Right lobe of liver (tissue), 6 donors: ENCODE results near the gene TMEM92. TPM values are rescaled to one million over a fixed set of nuclear protein-coding genes. Genes with fewer than 3 reads are reported as not detected.

Source experiments
- ATAC-seq, 4 donors: fragments of 200-7000 bp; cut with Tn5 transposase; one replicate each; pipeline ENCODE4 v1.9.1; 2020; ENCODE audit warnings: mild to moderate bottlenecking in 4 of 4, moderate library complexity in 4 of 4
- DNase-seq, 3 donors: peaks; one replicate each; pipeline ENCODE4 v3.0.0-alpha.2; 2020
- H3K27ac ChIP-seq, 3 donors: fragments of 200-600 bp; one replicate each; pipeline ENCODE4 v1.8.0; 2022
- H3K27me3 ChIP-seq, 2 donors: fragments of 200-600 bp; one replicate each; pipeline ENCODE4 v1.8.0; 2022
- H3K36me3 ChIP-seq, 4 donors: fragments of 200-600 bp; sonication (generic) in 1 of 4; one replicate each; pipeline versions ENCODE4 v1.5.1 to v1.8.0; 2017 to 2022; ENCODE audit warnings: control low read depth in 1 of 4
- H3K4me1 ChIP-seq, 4 donors: fragments of 200-600 bp; sonication (generic) in 1 of 4; one replicate each; pipeline versions ENCODE4 v1.5.1 to v1.8.0; 2017 to 2022; ENCODE audit warnings: control low read depth in 1 of 4
- H3K4me3 ChIP-seq, 3 donors: fragments of 200-600 bp; one replicate each; pipeline ENCODE4 v1.8.0; 2022
- H3K9me3 ChIP-seq, 4 donors: fragments of 200-600 bp; sonication (generic) in 1 of 4; one replicate each; pipeline versions ENCODE4 v1.5.1 to v1.8.0; 2017 to 2022; ENCODE audit warnings: control low read depth in 1 of 4
- POLR2A ChIP-seq: fragments of 450-650 bp; IDR thresholded peaks from one replicate; pipeline ENCODE4 v1.6.1; 2017; ENCODE audit warnings: antibody characterized with exemption, mild to moderate bottlenecking
- WGBS: methylation state at CpG from one replicate; pipeline ENCODE4 v1.1.6; 2018; ENCODE audit warnings: low coverage, low lambda C conversion rate; ENCODE audit not compliant: insufficient coverage; ENCODE audit errors: missing lambda C conversion rate; 5-methylcytosine and 5-hydroxymethylcytosine counted together
- intact Hi-C, 2 donors: fragments of 100-400 bp; cut with DNase I; formaldehyde crosslinking; loops; one replicate each; pipeline versions ENCODE4 v1.11.2 to v1.14.1; 2022
- total RNA-seq, 6 experiments: library from RNA; depleted of rRNA in 2 of 6; stranded (reverse); fragments of >200 nt in 2 of 6; fragmentation: NEBNext Ultra II Directional in 3 of 6; extraction: Animal tissue kit (Norgen Biotek cat#: 25700) in 3 of 6; gene quantifications; one replicate each; pipeline versions ENCODE4 v1.1.0 to v1.2.4, GENCODE V29; 2016 to 2023
- TF ChIP-seq, protein P1 (sequence below), 4 donors: fragments of 200-600 bp in 3 of 4; fragments of 450-650 bp in 1 of 4; IDR thresholded peaks; one replicate each; pipeline versions ENCODE4 v1.5.1 to v1.8.0; 2016 to 2022; ENCODE audit warnings: antibody characterized with exemption in 4 of 4, mild to moderate bottlenecking in 2 of 4
- donor health status: DM: no; HTN: yes; CAD: no.
- donor health status: DM: no; HTN: no; CAD: no.
- donor health status: DM: no; HTN: no; CAD: no.
- donor health status: DM: no; HTN: yes; CAD: no.
- donor health status: DM: no; HTN: yes; CAD: no.

The TMEM92 gene
- total RNA-seq, 6 experiments from 2014 or later: 1.5 to 20.0 (median 8.7) TPM

DNA sequence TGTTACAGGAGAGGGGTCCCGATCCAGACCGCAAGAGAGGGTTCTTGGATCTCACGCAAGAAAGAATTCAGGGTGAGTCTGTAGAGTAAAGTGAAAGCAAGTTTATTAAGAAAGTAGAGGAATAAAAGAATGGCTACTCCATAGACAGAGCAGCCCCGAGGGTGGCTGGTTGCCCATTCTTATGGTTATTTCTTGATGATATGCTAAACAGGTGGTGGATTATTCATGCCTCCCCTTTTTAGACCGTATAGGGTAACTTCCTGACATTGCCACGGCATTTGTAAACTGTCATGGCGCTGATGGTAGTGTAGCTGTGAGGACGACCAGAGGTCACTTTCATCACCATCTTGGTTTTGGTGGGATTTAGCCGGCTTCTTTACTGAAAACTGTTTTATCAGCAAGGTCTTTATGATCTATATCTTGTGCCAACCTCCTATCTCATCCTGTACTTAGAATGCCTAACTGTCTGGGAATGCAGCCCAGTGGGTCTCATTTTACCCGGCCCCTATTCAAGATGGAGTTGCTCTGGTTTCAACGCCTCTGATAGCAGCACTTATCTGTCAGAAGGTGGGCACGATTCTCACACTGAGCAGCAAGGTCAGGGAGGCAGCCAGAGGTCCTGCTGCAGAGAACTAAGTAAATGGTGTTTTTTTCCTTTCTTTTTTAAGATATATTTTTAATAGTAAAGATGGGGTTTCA, 45.2 kb downstream of the TMEM92 start:
- 75% methylated on average over 12 of the region's 12 CpGs for WGBS
- TF ChIP-seq, protein P1, sequence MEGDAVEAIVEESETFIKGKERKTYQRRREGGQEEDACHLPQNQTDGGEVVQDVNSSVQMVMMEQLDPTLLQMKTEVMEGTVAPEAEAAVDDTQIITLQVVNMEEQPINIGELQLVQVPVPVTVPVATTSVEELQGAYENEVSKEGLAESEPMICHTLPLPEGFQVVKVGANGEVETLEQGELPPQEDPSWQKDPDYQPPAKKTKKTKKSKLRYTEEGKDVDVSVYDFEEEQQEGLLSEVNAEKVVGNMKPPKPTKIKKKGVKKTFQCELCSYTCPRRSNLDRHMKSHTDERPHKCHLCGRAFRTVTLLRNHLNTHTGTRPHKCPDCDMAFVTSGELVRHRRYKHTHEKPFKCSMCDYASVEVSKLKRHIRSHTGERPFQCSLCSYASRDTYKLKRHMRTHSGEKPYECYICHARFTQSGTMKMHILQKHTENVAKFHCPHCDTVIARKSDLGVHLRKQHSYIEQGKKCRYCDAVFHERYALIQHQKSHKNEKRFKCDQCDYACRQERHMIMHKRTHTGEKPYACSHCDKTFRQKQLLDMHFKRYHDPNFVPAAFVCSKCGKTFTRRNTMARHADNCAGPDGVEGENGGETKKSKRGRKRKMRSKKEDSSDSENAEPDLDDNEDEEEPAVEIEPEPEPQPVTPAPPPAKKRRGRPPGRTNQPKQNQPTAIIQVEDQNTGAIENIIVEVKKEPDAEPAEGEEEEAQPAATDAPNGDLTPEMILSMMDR (IDR thresholded peaks at IDR 0.05): no peak
- no peak for TF ChIP-seq POLR2A
- no peak overlapping the region for H3K27ac ChIP-seq
- H3K27me3 ChIP-seq: no peaks in the 10 kb centered on the region
- H3K36me3 ChIP-seq: no peaks in the 10 kb centered on the region
- H3K9me3 ChIP-seq: no peaks in the 10 kb centered on the region
- ATAC-seq (no peak), DNase-seq (no peak)
- H3K4me1 ChIP-seq: no peaks in the 10 kb centered on the region
- intact Hi-C loops: no loop called here
- no peak overlapping the region for H3K4me3 ChIP-seq

DNA sequence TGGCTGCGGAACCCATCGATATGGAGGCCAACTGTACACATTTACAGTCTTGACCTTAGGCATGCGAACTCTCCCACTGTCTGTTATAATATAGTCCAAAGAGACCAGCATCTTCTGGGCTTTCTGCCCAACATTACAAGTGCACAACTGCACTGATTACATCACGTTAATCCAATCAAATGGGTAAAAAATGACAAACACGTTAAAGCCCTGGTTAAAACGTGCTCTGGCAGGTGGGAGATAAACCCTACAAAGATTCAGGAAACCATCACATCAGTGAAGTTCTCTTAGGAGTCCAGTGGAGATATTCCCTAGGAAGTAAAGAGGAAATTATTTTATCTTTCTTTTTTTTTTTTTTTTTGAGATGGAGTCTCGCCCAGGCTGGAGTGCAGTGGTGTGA, 48.0 kb downstream of the TMEM92 start:
- no peaks in the 10 kb centered on the region for H3K27me3 ChIP-seq
- WGBS: 68% methylated on average over 5 of the region's 7 CpGs
- intact Hi-C loops: no loop called here
- no peak overlapping the region for H3K27ac ChIP-seq
- no peaks in the 10 kb centered on the region for H3K36me3 ChIP-seq
- ATAC-seq (no peak), DNase-seq (no peak)
- H3K4me1 ChIP-seq: no peaks in the 10 kb centered on the region
- H3K9me3 ChIP-seq: no peaks in the 10 kb centered on the region
- H3K4me3 ChIP-seq: no peak overlapping the region
- no peak for TF ChIP-seq POLR2A
- TF ChIP-seq, protein P1 (IDR thresholded peaks at IDR 0.05): no peak

DNA sequence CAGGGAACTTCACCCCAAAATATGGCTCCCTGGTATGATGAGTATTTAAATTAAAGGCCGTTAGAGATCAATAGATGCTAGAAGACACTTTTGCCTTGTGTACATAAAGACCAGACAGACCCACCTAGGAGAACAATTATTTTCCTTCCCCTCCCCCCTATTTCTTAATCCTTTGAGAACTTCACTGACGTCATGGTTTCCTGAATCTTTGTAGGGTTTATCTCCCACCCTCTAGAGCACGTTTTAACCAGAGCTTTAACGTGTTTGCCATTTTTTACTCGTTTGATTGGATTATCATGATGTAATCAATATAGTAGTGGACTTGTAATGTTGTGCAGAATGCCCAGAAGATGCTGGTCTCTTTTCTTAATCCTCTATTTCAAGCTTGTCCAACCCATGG, 48.8 kb downstream of the TMEM92 start:
- TF ChIP-seq POLR2A: no peak
- Histone ChIP-seq H3K36me3 (no peaks in the 10 kb centered on the region), H3K9me3 (no peaks in the 10 kb centered on the region), H3K4me3 (no peak overlapping the region), H3K27ac (no peak overlapping the region), H3K4me1 (no peaks in the 10 kb centered on the region), H3K27me3 (no peaks in the 10 kb centered on the region)
- intact Hi-C loops: no loop called here
- ATAC-seq (no peak), DNase-seq (no peak)
- 50% methylated on average over 5 of the region's 5 CpGs for WGBS

DNA sequence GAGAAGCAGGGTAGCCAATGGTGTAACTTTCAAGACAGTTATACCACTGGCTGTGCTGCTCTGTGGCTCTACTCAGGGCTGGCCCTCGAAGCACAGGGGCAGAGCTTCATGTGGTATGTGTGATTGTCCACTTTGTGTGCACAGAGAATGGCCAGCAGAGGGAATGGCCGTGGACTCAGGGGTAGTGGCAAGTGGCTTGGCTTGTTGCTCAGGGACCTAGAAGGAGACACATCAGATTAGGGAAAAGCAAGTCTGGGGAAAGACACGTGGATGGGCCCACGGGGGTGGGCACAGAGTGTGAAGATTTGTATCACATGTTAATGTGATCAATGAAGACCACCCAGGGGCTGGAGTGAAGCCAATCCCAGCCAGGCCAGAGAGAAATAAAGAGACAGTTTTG, 51.6 kb downstream of the TMEM92 start:
- Histone ChIP-seq H3K4me1 (no peaks in the 10 kb centered on the region), H3K27me3 (no peaks in the 10 kb centered on the region), H3K27ac (no peak overlapping the region), H3K36me3 (no peaks in the 10 kb centered on the region), H3K4me3 (no peak overlapping the region), H3K9me3 (no peaks in the 10 kb centered on the region)
- intact Hi-C loops: no loop called here
- TF ChIP-seq POLR2A: no peak
- TF ChIP-seq, protein P1 (IDR thresholded peaks at IDR 0.05): no peak
- ATAC-seq (no peak), DNase-seq (no peak)
- 40% methylated on average over 3 of the region's 4 CpGs for WGBS

DNA sequence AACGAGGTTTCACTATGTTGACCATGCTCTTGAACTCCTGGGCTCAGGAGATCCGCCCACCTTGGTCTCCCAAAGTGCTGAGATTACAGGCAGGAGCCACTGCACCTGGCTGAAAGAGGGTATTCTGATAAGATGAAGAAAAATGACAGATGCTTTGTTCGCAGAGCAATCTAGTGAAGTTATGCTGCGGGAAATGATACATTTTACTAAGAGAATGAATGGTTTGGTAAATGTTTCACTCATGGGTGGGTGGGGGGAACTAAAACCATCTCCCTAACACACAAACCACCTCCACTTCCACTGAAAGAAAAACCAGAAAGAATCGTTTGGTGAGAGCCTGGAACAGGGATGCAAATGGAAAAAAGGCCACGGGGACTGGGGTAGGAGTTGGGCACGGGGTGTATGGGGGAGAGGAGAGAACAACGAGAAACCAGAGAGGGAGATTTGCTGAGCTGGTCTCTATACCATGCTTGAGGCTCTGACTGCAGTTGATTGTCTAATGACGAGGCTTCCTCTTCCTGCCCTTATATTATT, 52.6 kb downstream of the TMEM92 start:
- no peak for TF ChIP-seq POLR2A
- TF ChIP-seq, protein P1 (IDR thresholded peaks at IDR 0.05): no peak
- H3K4me1 ChIP-seq: no peaks in the 10 kb centered on the region
- intact Hi-C loops: no loop called here

More for the DNA sequence above, 52.6 kb downstream of the TMEM92 start:
- Histone ChIP-seq H3K27me3 (no peaks in the 10 kb centered on the region), H3K27ac (no peak overlapping the region), H3K9me3 (no peaks in the 10 kb centered on the region), H3K36me3 (no peaks in the 10 kb centered on the region), H3K4me3 (no peak overlapping the region)
- 66% methylated on average over 8 of the region's 9 CpGs for WGBS
- ATAC-seq: no peak
- DNase-seq: no peak
